GM15510 (cell line): ENCODE measurements around the gene REL.
A peak's percentile ranks its signal among the peaks of the same experiment; 100 is the strongest.

Experiments used
- POLR2A ChIP-seq: IDR thresholded peaks from 3 replicates; pipeline ENCODE4 v1.6.1; 2011; ENCODE audit warnings: borderline replicate concordance; ENCODE audit not compliant: insufficient read length; ENCODE audit errors: extremely low read depth

REL gene

GRCh38 chr2:60890393-60890707 lies 9.0 kb downstream of the REL start:
- no peak for TF ChIP-seq POLR2A

- TF ChIP-seq POLR2A = no peak
Measured at GRCh38 chr2:60891180-60891579, 9.8 kb downstream of the REL start.

GRCh38 chr2:60898567-60898966 lies 17.2 kb downstream of the REL start:
- TF ChIP-seq POLR2A = no peak

GRCh38 chr2:60899230-60899891 lies 18.0 kb downstream of the REL start:
- TF ChIP-seq POLR2A = no peak

- no peak for TF ChIP-seq POLR2A
Measured at GRCh38 chr2:60899892-60900249, 18.5 kb downstream of the REL start.

- no peak for TF ChIP-seq POLR2A
Measured at GRCh38 chr2:60906395-60906794, 25.0 kb downstream of the REL start.

GRCh38 chr2:60907329-60907728 lies 26.0 kb downstream of the REL start:
- no peak for TF ChIP-seq POLR2A

- no peak for TF ChIP-seq POLR2A
Measured at GRCh38 chr2:60925994-60926740, 44.8 kb downstream of the REL start.

GRCh38 chr2:60926741-60927552 lies 45.6 kb downstream of the REL start:
- TF ChIP-seq POLR2A = no peak

- TF ChIP-seq POLR2A = no peak
Measured at GRCh38 chr2:60932954-60933353, 51.6 kb downstream of the REL start.

- TF ChIP-seq POLR2A = no peak
Measured at GRCh38 chr2:60934165-60934722, 52.9 kb downstream of the REL start.

- TF ChIP-seq POLR2A = peak; percentile 14
Measured at GRCh38 chr2:60936757-60937156, 55.4 kb downstream of the REL start.

- TF ChIP-seq POLR2A = no peak
Measured at GRCh38 chr2:60938301-60938700, 56.9 kb downstream of the REL start.

- TF ChIP-seq POLR2A = no peak
Measured at GRCh38 chr2:60939622-60940021, 58.2 kb downstream of the REL start.

GRCh38 chr2:60945341-60945740 lies 64.0 kb downstream of the REL start:
- TF ChIP-seq POLR2A = no peak

GRCh38 chr2:60947056-60947455 lies 65.7 kb downstream of the REL start:
- TF ChIP-seq POLR2A = no peak

- no peak for TF ChIP-seq POLR2A
Measured at GRCh38 chr2:60948161-60948560, 66.8 kb downstream of the REL start.
